ENCODE results near the gene ODC1.

ODC1 gene

DNA sequence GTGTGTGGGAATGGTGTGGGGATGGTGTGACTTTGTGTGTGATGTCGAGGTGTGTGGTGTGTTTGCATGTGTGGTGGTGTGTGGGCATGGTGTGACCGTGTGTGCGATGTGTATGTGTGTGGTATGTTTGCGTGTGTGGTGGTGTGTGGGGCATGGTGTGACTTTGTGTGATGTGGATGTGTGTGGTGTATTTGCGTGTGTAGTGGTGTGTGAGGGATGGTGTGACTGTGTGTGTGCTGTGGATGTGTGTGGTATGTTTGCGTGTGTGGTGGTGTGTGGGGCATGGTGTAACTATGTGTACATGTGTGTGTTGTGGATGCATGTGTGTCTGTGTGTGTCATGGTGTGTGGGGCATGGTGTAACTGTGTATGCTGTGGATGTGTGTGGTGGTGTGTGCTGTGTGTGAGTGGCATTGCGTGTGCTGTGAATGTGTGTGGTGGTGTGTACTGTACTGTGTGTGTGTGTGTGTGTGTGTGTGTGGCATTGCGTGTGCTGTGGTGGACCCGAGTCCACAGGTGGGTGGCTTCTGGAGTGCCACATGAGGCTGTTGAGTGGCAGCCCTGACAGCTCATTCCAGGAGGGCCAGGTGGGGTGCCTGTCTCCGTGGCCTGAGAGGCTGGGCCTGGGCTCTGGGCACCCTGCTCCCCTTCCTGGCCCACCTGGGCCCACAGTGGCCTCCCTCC is 14.7 kb downstream of the ODC1 start:
- no peak for DNase-seq

DNA sequence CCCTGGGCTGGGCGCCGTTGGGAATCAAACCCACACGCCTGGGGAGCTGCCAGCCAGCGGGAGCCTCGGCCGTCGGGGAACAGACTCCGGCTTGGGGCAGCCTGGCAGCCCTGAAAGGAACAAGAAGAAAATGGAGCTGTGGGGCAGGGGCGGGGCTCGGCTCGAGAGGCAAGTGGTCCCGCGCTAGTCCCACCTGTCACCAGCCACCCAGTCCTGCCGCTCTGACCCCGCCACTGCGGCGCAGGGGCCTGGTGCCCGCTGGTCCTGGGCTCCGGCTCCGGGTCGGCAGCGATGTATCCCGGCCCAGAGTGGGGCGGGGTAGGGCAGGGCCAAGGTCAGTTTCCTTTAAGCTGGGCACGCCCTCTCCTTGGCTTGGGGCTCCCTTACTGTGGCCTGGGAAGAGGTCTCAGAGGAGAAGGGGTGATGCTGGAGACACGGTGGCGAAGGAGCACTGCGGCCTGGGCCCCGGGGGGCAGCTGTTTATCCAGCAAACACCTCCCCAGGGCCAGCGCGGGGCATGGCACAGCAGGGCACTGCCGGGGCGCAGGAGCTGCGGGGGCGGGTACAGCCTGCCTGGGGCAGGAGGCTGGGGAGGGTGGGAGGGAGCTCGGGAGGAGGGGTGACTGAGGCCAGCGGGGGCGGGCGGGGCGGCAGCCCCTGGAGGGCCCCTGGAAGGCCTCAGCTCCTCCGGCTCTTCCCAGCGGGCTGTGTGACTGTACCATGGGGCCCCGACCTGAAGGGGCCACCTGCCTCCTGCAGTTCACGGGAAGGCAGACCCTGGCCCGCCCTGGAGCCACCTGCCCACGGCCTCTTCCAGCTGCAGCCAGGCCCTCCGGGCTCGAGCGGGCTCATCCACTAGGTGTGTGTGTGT is 15.6 kb downstream of the ODC1 start:
- peak; percentile 48 to 75 for DNase-seq

DNA sequence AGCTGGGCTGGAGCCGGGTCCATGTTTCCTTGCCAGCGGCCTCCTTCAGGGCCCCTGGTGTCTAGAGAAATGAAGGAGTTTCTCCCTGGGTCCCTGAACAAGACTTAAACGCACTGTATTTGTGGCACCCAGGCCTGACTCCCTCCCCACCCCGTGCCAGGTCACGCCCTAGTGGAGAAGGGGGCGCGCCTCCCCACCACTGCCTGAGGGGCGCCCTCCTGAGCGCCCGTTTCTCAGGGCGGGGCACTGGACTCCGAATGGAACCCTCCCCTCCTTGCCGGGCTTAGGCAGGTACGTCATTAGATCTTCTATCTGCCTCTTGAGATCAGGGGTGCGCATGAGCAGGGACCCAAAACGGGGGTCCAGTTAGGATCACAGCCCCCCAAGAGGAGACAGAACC is 16.3 kb downstream of the ODC1 start:
- no peak for DNase-seq

DNA sequence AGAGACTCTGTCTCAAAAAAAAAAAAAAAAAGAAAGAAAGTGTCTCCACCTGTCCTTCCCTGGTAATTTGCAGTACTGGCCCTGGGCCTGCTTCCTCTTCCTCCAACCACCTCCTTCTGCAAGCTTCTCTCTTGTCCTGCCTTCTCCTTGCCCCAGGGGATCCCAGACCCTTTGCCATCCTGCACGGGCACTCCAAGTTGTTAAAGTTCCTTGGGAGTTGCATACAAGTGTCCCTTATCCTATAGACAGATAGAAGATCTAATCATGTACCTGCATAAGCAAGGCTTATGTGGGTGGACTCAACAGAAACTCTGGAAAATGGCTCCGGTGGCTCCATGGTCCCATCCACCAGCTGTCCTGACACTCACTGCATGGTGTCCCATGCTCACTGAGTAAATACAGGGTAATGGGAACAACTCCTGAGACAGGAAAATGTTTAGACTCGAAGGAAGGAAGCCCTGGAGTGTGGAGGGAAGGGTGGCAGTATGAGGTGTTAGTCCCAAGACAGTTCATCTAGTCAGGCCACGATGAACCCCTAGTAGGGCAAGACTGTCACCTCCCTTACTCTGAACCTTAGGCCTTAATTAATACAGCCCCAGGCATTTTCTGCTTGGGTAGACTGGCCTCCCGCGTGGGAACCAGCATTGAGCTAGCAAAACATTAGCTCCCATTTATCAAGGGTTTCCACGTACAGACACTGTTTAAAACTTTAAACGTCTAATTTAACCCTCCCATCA is 17.1 kb downstream of the ODC1 start:
- DNase-seq: no peak

DNA sequence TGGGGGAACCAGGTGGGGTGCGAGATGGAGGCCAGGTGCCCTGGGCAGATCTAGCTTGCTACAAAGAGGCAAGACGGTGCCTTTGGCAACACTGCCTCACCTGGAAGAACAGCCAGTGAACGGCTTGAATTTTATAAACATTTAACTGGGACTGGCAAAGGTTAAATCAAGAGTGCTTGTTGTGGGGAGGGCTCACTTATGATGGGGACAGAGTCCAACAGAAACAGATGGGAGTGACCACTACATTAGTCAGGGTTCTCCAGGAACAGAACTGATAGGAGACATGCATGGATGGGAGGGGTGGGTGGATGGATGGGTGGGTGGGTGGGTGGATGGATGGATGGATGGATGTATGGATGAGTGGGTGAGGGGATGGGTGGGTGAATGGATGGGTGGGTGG is 19.2 kb downstream of the ODC1 start:
- no peak for DNase-seq

DNA sequence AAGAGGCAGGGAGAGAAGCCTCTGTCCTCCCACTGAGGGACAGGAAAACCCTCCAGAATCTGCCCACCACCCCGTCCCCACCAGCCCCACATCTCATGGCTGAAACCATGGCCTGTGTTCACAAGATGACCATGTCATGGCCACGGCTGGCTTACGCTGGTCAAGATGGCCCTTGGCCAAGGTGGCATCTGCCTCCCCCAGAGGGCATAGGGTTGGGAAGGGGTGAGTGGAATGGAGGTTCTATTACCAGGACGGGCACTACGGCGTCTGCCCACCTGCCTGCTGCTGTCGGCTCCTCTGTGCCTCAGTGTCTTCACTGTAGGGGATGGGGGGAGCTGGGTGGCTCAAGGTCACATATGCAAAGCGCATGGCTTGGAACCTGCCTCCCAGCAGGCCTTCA is 19.8 kb downstream of the ODC1 start:
- DNase-seq: no peak

DNA sequence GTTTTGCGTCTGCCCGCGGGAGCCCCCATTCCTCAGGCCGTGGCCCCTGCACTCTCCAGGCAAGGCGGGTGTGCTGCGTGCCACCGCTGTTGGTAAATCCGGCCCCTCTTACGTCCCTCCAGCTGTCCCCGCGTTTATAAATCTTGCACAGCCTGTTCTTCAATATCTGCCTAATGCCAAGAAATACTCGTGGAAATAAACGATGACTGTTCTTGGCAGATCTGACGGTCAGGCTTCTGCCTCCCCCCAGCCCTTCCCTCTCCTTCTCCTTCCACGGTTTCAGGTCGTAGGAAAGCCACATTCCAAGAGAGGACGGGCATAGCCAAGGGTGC is 20.5 kb downstream of the ODC1 start:
- DNase-seq: no peak

DNA sequence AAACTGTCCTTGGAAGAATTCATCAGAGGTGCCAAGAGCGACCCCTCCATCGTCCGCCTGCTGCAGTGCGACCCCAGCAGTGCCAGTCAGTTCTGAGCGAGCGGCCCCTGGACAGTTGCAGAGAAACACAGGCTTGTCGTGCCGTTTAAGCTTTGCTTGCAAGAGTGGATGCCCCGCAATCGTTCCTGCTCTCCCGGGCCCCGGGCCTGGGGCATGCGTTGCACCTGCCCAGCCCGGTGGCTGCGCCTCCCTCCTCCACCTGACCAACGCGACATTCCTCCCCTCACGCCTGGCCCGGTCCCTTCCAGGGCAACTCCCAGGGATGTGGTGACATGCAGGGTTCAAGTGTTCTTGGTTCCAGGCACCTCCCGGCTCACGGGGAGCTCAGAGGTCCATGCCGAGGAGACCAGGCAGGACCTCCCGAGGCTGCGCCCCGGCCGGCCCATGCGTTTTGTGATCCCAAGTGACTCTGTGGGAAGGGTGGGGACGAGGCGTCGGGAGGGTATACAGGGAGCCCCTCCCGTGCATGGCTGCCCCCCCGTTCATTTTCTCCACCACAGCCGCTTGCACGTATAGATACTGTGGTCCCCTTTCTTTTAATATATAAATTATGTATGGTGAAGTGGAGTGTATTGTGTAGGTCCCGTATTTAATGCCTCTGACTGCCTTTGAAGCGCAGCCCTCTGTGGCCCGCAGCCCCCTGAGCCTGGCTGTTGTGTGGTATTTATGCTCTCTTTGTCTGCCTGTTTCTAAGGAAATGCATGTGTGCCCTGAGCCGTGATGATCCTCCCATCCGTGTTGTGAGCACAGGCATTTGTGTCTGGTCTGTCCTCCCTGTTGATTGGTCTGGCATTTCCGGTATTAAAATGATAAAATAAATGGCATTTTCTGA is 21.2 kb downstream of the ODC1 start:
- no peak for DNase-seq

DNA sequence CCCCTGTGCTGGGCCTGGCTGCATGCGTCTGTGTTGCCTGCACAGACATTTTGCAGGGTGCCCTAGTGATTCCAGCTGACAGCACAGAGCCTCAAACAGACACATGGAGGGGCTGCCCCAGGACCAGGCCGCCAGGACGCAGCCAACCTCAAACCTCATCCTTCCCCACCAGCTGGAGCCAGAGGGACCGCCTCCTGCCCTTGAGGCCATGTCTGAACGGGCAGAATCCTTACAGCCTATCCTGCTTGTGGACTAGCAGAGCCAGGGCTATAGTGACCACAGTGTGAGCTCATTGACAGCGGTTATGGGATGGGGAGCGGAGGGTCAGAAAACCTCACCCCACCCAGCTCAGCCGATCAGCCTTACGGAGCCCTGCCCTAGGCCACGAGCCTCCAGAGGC is 22.4 kb downstream of the ODC1 start:
- no peak for DNase-seq

DNA sequence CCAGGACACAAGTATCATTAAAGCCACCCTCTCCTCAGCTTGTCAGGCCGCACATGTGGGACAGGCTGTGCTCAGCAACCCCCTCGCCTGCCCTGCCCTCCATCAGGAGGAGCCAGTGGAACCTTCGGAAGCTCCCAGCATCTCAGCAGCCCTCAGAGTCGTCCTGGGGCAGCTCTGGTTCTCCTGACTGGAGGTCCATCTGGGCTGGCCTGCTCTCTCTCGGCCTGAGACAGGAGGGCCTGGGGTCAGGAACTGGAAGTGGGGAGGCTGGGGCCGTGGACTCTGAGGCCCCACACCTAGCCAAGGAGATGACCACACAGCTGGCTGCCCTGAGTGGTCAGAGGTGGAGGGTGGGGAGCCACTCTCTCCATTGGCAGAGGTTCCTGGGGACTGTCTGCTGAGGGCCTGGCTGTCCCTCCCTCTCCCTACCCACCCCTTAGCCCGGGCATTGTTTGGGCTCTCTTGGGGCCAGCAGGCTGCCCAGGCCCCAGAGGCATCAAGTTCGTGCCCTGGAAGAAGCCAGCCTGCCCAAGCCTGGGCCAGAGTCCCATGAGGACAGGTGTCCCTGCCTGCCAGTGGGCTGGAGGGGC is 23.1 kb downstream of the ODC1 start:
- no peak for DNase-seq

DNA sequence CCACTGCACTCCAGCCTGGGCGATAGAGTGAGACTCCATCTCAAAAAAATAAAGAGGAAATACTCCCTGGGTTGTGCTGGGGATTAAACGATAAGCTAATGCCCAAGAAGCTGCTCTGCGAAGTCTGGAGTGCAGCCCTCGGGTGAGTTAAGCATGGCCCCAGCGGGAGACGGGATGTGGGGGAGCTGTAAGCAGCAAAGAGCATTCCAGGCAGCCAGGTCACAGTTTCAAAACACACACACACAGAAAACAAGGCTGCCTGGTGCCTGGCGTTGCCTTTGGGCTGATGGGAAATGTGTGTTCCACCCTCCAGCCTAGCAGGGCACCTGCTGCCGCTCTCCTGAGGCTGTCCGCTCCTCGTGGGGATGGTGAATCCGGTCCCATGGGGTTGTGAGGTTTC is 24.1 kb downstream of the ODC1 start:
- DNase-seq: no peak

DNA sequence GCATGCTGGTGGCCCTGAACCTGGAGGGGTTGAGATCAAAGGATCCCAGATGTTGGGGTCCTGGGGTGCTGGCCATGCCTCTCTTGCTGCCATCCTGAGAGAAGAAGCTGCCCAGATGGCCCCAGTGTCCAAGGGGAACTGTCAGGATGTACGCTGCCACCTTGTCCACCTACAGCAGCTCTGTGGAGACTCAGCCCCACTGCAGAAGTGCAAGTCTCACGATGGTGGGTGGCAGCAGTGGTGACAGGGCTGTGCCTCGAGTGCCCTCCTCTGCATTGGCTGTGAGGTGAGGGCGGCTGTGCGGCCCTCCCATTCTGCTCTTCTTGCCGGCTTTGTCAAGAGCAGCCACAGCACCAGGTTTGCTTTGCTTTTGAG is 24.7 kb downstream of the ODC1 start:
- DNase-seq: no peak

DNA sequence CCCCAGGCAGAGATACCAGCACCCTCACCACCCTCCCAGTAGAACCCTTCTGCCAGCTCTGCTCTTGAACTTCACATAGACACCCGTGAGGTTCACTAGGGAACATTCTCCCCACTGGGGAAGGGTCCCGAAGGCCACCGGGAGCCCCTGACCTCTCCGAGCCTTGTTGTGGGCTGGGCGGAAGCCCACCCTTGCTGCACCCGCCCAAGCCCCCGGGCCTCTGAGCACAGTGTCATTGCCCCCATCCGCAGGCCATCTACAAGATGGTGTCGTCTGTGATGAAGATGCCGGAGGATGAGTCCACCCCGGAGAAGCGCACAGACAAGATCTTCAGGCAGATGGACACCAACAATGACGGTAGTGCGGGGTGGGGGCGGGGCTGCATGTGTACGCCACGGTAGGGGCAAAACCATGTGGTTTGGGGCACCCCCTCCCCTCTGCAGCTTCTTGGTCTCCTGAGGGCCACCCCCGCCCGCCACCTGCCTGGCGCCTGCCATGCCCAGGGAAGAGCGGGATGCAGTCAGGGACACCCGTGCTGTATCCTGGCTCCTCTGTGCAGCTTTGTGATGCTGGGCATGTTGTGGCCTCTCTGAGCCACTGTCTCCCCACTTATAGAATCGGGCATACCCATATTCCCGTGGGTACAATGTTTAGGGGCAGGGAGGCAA is 25.3 kb downstream of the ODC1 start:
- DNase-seq: no peak

DNA sequence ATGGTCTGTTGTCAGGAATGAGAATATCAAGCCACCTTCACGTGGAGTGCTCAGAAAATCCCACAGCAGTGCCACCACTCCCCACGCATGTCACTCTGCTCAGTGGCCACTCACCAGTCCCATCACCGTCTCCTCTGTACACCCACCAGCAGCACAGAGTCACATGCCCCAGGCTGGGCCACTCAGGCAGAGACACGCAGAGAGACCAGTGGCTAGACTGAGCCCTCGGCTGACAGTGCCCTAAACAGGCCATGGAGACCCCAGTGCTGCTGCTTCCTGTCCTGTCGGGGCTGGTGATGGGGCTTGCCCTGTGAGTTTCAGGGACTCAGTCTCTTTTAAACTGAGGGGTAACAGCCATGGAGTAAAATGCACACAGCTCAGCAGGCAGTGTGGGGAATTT is 25.9 kb downstream of the ODC1 start:
- DNase-seq: no peak

DNA sequence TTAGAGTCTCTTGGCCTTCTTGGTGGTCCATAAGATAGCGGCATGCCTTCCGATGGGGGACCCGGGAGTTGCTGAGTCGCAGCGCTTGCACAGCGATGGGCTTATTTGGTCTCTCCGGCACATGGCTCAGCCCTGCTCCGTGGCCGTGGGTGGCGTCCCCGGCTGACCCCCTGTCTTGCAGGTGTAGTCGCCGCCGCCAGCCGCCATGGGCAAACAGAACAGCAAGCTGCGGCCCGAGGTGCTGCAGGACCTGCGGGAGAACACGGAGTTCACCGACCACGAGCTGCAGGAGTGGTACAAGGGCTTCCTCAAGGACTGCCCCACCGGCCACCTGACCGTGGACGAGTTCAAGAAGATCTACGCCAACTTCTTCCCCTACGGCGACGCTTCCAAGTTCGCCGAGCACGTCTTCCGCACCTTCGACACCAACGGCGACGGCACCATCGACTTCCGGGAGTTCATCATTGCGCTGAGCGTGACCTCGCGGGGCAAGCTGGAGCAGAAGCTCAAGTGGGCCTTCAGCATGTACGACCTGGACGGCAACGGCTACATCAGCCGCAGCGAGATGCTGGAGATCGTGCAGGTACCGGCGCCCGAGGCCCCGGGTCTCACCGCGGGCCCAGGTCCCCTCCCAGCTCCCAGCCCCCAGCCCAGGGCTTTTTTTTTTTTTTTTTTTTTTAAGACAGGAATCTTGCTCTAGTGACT is 28.4 kb downstream of the ODC1 start:
- no peak for DNase-seq

DNA sequence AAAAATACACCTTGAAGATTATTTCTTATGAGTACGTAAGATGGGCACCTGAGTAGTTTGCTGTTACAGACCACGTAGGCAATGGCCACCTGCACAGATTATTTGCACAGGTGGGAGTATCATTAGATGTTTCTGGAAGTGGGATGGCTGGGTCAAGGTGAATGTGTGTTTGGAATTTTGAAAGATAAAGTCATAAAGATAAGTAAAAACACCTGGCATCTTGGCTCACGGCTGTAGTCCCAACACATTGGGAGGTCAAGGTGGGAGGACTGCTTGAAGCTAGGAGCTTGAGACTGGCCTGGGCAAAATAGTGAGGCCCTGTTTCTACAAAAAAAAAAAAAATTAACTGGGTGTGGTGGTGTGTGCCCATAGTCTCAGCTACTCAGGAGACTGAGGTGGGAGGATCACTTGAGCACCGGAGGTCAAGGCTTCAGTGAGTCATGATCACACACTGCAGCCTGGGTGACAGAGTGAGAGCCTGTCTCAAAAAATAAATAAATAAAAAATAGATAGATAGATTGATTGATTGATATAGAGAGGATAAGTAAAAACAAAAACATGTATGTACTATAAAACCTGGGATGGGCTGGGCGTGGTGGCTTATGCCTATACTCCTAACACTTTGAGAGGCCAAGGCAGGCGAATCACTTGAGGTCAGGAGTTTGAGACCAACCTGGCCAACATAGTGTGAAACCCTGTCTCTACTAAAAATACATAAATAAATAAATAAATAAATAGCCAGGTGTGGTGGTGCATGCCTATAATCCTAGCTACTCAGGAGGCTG is 30.4 kb downstream of the ODC1 start:
- DNase-seq: no peak

DNA sequence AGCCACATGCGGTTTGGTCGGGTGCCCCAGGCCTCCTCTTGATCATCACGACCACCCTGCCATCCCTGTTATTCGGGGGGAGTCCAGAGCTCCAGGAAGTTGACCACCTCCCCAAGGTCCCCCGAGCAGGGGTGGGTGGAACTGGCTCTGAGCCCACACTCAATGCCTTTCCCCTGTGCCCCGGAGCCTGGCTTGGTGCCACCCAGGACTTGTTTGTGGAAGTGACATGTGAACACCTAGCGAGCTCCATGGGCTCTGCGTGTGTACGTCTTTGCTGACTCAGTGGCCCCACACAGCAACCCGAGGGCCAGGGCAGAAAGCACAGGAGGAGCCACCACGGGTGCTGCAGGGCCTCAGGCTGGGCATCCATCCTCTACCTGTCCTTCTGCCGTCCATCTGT is 32.5 kb downstream of the ODC1 start:
- DNase-seq: peak in 1 of 2 experiments; percentile 30

DNA sequence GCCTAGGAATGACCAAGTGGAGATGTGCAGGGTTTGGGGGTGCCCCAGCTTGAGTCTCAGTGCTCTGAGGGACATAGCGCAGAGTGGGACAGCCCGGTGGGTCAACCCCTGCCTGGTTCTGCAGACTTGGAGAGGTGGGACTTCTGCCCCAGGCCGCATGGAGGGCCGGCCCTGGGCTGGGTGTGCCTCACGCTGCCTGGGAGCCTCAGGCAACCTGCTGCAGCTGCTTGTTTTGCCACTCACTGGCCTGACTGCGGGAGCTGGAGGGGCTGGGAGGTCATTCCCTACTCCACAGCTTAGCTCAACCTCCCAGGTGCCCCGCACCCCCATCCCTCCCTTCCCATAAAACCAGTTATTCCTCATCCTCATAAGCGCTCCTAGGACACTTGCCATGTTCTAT is 33.1 kb downstream of the ODC1 start:
- peak; percentile 56 to 73 for DNase-seq

DNA sequence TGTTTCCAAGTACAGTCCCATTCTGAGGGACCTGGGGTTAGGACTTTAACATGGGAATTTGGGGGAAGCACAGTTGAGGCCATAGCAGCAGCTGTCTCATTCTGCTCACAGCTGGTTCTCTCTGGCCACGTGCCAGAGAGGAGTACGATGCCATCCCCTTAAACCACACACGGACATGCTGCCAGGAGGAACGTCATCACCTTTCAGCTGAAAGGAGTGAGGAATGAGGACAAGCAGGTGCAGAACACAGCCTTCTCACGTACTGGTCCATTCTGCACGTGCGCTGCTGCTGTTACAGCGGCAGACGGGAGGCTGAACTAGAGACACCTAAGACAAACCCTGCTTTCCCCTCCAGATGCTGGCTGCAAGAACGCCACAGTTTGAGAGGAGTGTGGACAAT is 33.5 kb downstream of the ODC1 start:
- peak; percentile 98 for DNase-seq

DNA sequence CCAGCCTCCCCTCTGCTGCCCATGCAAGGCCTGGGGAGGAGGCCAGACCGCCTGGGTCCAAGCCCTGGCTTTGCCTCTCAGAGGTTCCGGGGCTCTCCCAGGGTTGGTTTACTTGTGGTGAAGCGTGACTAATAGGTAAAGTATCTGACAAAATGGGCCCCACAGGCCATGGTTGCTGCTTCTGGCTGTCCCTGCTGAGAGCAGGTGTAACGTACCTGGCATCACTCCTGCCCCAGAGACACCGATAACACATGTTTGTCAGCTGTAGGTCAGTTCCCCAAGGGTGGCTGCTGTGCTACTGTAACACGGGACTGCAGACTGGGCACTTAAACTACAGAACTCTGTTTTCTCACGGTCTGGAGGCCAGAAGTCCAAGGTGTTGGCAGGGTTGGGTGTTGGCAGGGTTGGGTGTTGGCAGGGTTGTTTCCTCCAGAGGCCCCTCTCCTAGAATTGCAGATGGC is 34.1 kb downstream of the ODC1 start:
- DNase-seq: peak in 1 of 2 experiments; percentile 46
